ENCODE data around the gene SGK1.
"Not testable (repeated sequence)": the region's sequence is repeated elsewhere in the genome, so short reads cannot be mapped to it uniquely, and the experiment has no call there.

SGK1 gene

DNA sequence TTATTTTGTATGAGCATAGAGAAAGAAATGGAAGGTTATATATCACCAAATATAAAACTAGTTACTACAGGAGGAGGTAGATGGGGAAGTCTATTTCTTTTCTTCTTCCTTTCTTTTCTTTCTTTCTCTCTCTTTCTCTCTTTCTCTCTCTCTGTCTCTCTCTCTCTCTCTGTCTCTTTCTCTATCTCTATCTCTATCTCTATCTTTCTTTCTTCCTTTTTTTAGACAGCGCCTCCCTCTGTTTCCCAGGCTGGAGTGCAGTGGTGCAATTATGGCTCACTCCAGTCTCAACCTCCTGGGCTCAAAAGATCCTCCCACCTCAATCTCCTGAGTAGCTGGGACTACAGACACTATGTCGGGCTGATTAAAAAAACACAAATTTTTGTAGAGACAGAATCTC, 10.2 kb upstream of the SGK1 start:
- no peak for DNase-seq (ENCODE audit: low read depth in 2 of 2)

- DNase-seq (ENCODE audit: low read depth in 2 of 2) = not testable (repeated sequence)
Observed at GRCh38 chr6:134326192-134326591, 8.3 kb upstream of the SGK1 start.

GRCh38 chr6:134324766-134325165, 6.9 kb upstream of the SGK1 start:
- no peak for DNase-seq (ENCODE audit: low read depth in 2 of 2)

DNA sequence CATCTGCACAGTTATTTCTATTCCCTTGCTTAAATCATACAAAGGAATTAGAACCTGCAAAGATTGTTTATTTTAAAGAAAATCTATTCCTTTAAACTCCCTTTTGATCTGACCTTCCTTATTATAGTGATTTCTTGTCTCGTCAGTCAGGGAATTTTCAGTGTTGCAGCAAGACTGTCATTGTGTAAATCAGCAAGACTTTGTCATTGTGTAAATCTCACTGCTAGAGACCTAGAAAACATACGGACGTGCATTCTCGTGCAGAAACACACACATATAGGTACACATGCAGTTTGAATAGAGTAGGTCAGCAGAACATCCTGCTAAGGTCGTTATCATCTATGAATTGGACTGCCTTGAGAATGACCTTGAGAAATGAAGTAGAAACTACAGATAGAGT, 6.2 kb upstream of the SGK1 start:
- no peak for DNase-seq (ENCODE audit: low read depth in 2 of 2)

- DNase-seq (ENCODE audit: low read depth in 2 of 2) = no peak
Observed at GRCh38 chr6:134323698-134324097, 5.8 kb upstream of the SGK1 start.

GRCh38 chr6:134323294-134323693, 5.4 kb upstream of the SGK1 start:
- DNase-seq (ENCODE audit: low read depth in 2 of 2) = no peak

GRCh38 chr6:134322216-134322615, 4.3 kb upstream of the SGK1 start:
- DNase-seq (ENCODE audit: low read depth in 2 of 2) = no peak

DNA sequence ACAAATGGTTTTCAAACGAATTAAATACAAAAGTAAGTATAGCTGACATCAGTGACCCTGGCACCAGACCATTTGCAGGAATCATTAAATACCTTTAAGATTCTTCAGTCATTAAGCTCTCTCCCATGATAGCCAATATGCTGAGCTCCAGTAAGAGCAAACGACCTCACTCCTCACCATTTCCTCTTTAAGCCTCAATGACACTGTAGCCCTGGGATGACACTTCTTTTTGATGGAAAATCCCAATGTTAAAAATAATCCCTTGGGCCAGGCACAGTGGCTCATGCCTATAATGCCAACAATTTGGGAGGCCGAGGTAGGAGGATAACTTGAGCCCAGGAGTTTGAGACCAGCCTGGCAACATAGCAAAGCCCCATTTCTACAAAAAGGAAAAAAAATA, 3.3 kb upstream of the SGK1 start:
- no peak for DNase-seq (ENCODE audit: low read depth in 2 of 2)

GRCh38 chr6:134319686-134320085, 1.8 kb upstream of the SGK1 start:
- DNase-seq (ENCODE audit: low read depth in 2 of 2) = not testable (repeated sequence)

- no peak for DNase-seq (ENCODE audit: low read depth in 2 of 2)
Observed at GRCh38 chr6:134318974-134319281, 1.0 kb upstream of the SGK1 start.

DNA sequence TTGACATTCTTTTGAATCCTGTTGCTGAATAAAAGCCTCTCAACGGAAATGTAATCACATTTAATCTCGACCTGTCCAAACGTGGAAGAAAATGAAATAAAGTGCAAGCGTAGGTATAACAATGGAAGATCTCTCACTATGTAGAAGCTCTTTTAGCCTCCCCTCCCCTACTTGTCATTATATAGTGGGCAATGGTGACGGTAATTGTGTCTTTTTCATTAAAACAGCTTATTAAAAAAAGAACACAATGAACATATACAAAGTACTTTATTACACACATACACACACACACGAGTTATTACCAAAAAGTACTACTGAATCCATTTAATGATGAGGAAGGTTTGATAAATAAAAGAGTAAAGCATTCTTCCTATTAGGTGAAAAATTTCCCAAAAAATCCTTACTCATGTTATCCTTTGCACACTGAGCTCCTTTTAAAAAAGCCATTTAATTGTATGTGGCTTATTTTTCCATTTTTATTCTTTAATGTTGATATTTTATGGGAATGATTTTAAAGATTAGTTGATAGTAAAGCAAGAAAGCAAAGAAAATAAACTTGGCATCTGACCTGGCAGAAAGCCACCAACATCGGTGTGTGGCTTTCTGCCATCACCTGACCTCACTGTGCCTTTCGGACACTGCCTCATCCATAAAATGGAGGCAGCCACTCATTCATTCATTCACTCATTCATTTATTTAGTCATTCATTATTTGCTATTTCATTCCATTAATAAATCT, 493 bp upstream of the SGK1 start:
- no peak for DNase-seq (ENCODE audit: low read depth in 2 of 2)

- DNase-seq (ENCODE audit: low read depth in 2 of 2) = no peak
Observed at GRCh38 chr6:134316733-134317431, 1.0 kb downstream of the SGK1 start.

GRCh38 chr6:134315974-134316441, 1.9 kb downstream of the SGK1 start:
- no peak for DNase-seq (ENCODE audit: low read depth in 2 of 2)

DNA sequence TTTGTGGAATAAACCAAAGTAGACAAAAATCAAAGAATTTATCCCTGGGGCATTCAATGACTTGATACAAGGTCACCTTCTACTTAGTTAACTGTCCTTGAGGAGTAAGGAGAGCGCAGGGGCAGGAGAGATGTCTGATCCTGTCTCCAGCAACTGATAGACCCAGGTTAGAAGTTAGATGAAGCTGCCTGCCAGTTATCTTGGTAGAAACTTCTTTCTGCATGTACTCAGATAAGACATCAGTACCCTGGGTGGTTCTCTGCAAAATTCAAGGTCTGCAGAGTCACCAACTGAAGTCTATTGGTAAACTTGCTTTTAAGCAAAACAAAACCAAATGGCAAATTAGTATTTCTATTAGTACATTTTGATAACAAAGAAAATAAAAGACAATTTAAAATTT, 2.7 kb downstream of the SGK1 start:
- DNase-seq (ENCODE audit: low read depth in 2 of 2) = no peak

DNA sequence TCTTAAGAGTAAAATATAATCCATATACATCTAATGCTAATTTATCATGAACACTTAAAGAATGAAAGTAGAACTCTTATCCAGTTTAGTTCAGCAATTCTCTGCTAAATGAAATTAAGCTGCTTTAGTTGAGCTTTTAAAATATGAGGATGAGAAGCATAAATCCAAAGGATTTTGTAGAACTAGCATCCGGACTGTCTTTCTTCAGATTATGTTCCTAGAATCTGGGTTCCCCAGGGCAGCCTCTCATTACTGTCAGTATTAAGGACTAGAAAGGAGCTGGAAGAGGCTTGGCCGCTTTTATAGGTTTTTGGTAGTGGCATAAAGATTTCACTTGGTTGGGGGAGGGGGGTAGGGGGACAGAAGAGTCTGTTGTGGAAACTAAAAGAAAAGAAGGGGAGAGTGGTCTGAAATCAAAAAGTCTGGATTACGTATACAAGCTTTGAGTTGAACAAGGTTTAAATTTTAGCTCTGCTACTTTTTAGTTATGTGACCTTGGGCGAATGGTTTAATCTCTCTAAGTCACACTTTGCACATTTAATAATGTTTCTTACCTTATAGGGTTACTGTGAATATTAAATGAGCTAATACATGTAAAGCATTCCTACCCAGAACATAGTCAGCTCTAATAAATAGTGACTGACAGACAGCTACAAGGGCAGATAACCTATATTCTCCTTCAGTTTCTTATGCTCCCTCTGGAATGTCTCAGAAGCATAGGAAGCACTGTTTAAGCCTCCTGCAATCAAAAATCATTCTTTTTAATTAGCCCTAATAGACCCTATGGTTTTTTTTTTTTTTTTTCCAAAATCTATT, 3.7 kb downstream of the SGK1 start:
- DNase-seq (ENCODE audit: low read depth in 2 of 2) = no peak

DNA sequence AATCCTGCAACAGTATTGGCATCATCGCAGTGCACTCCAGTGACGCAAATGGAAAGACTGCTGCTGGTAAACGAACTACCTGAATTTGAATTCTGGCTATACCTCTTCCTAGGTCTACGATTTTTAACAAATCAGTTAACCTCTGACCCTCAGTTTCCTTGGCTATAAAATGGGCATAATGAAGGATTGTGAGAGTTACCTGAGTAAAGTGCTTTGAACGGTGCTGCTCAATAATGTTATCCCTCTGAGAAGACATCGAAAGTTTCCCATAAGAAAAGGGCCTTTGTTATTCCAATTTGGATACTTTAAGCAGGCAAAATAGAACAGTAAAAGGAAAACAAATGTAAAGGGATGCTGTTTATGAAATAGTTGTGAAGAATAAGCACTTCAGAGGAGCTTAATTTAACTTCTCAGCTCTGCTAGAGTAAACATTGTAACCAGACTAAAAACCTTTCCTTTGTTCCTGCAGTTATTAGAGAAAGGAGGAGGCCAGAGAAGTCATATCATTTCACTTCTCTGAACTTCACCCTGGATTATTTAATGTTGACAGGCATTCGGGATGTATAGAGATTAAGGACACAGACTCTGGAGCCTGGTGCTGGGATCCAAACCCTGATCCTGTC, 5.8 kb downstream of the SGK1 start:
- no peak for DNase-seq (ENCODE audit: low read depth in 2 of 2)

DNA sequence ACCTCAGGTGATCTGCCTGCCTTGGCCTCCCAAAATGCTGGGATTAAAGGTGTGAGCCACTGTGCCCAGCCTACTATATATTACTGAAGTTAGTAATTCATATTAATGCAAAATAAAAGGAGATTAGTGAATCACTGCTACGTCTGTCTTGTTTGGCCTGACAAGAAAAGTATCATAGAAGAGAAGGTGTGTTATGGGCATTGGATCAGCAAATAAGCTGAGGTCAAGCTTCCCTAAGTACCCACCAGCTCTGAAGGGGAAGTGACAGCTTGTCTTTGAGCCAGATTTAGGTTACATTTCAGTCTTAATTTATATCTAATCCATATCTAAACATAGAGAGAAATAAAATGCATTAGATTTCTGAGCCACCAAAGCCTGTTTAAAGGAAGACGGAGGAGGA, 7.1 kb downstream of the SGK1 start:
- no peak for DNase-seq (ENCODE audit: low read depth in 2 of 2)

- no peak for DNase-seq (ENCODE audit: low read depth in 2 of 2)
Observed at GRCh38 chr6:134309983-134310605, 7.8 kb downstream of the SGK1 start.

- no peak for DNase-seq (ENCODE audit: low read depth in 2 of 2)
Observed at GRCh38 chr6:134309227-134309626, 8.7 kb downstream of the SGK1 start.

DNA sequence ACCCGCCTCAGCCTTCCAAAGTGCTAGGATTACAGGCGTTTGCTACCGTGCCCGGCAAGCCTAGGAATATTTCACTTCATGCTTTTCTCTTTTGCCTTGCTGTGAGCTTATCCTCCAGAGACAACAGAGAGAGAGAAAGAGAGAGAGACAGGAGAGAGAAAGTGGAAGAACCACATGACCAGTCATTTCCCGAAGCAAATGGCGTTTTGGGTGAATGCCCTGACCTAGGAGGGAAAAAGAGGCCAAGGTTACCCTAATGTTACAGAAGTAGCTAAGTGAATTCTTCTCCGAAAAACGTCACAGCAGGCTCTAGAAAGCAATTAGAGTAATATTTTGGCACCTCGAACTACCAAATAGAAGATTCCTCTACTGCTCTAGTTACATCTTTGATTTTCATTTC, 9.1 kb downstream of the SGK1 start:
- no peak for DNase-seq (ENCODE audit: low read depth in 2 of 2)

DNA sequence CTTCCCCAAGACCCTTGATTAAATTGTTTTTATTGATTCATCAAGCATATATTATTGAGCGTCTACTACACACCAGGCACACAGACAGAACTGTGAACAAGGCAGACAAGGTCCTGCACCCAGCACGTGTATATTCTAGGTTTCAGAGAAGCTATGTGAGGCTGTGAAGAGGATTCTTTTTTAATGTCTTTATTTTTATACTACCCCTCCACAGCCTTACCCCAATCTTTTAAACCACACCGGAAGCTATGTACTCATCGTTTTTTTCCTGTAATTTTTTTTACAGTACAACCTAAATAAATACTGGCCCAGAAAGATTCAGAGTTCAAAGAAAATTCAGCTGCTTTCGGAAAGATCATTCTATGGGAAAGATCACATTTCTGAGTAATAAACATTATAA, 10.0 kb downstream of the SGK1 start:
- no peak for DNase-seq (ENCODE audit: low read depth in 2 of 2)

- DNase-seq (ENCODE audit: low read depth in 2 of 2) = no peak
Observed at GRCh38 chr6:134307075-134307474, 10.8 kb downstream of the SGK1 start.
